ENCODE measurements around the gene RGS3.
"Not testable (repeated sequence)": the region's sequence is repeated elsewhere in the genome, so short reads cannot be mapped to it uniquely, and the experiment has no call there.

RGS3 gene

GRCh38 chr9:113488490-113488889, 25.0 kb downstream of the RGS3 start:
- no peak for DNase-seq (ENCODE audit: low read depth in 2 of 2)

DNA sequence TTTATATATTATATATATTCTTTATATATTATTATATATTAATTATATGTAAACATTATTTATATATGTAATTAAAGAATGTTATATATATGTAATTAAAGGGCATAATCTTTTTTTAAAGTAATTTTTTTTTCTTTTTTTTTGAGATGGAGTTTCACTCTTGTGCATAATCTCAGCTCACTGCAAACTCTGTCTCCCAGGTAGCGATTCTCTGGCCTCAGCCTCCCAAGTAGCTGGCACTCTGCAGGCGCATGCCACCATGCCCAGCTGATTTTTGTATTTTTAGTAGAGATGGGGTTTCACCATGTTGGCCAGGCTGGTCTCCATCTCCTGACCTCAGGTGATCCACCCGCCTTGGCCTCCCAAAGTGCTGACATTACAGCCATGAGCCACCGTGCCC, 27.6 kb downstream of the RGS3 start:
- not testable (repeated sequence) for DNase-seq (ENCODE audit: low read depth in 2 of 2)

DNA sequence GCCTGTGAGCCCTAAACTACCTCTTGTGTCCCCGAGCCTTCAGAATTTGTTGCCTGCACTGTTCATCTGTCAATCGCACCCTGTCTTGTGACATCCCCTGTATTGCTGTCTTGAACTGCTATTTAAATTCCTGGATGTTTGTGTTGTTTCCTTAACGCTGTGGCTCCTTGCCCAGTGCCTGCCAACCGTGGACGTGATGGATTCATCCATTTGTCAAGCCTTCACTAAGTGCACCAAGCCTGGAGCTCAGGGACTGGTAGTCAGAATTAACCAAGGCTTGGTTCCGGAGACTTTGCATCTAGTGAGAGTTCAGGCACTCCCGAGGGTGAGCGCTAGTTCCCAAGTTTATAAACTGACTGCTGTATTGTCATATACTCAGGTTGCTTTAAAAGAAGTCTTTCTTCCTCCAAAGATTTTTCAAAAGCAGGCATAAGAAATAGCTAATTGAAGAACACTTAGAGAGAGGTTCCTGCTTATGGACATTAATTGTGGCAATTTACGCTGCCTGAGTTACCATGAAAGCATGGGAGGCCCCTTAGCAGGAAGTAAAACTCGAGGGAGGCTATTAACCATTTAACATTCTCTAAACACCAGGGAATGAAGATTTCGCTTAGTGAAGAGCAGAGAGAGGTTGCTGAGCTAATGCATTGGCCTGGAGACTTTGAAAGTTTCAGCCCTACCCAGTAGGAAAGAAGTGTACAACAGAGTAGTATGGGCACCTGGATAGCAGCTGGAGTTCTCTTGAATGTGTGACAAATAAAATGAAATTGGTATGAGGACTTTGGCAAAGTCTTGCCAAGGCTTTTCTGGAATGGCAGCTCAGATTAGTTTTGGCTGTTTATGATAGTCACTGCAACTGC, 29.0 kb downstream of the RGS3 start:
- DNase-seq (ENCODE audit: low read depth in 2 of 2), result no peak

DNA sequence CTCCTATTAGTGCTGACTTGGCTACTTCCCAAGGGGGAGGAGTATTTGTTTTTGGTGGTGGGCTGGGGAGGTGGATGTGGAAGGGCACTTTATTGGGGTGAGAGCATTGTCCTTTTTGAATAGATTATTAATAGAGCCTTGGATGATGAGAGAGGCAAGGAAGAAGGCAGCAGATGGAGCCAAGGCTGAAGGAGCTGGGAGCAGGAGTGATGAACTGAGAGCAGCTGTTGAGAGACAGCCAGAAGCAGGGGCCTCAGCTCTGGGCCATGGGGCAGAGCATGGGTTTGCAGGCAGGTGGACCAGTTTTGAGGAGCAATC, 29.6 kb downstream of the RGS3 start:
- DNase-seq (ENCODE audit: low read depth in 2 of 2), result no peak

- DNase-seq (ENCODE audit: low read depth in 2 of 2), result no peak
These were observed 32.0 kb downstream of the RGS3 start for GRCh38 chr9:113495526-113495925.

DNA sequence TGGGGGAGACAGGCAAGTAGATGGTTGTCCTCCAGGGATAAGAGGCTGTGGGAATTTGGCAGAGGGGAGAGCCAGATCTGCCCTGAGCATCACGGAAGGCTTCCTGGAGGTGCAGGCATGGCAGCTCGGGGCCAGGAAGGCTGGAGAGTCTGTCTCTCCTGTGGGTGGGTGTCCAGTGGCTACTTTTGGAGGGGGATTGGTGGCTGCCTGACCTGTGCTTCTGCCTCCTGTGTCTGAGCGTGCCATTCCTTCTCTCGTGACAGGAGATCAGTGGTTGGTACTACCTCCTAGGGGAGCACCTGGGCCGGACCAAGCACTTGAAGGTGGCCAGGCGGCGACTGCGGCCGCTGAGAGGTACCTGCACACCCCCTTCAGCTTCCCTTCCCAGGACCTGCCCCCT, 33.5 kb downstream of the RGS3 start:
- DNase-seq (ENCODE audit: low read depth in 2 of 2), result no peak

DNA sequence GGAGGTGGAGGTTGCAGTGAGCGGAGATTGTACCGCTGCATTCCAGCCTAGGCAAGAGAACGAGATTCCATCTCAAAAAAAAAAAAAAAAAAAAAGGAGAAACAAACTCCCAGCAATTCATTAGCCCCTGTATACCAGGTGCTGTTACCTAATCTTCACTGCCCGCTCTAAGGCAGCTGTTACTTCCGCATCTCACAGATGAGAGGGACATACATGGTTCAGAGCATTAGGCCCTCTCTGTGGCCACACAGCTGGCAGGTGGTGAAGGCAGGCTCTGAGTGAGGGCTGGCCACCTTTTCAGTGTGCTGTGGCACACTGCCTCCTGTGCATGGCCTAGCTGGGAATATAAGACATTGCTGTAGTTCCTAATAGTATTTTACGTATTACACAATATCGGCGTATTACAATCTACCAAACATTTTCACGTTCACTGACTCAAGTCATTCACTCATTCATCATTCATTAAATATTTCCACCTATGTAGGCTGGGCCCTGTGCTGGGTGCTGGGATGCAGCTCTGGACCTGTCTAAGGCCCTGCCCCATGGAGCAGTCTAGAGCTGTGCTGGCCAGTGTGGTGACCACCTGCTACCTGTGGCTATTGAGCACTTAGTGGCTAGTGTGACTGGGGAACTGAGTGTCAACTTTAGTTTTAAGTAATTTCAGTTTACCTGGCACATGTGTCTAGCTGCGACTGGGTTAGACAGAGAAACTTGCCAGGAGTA, 35.8 kb downstream of the RGS3 start:
- DNase-seq (ENCODE audit: low read depth in 2 of 2), result no peak

DNA sequence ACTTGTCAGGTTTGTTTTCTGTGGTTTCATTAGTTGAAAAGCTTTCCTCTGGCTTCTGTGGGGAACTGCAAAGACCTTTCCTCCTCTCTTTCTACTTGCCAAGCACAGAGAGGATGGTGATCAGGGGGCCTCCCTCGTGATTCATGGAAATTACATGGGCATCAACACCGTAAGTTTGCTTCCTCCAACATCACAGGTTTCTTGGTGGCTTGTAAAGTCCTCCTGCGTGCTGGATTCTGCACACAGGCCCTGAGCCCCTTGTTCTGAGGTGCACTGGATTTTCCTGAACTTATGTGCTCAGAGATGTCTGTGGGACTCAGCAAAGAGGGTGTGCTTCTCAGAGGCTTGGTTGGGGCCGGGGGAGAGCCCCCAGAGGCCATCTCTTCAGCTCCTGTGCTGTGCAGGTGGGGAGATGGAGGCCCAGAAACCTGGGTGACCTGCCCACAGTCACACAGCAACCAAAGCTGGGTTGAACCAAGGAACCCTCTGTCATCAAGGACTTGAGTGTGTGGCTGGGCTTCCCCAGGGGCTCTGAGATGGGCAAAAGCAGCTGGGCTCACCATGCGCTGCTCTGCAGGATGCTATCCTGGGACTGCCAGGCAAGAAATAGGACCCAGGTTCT, 36.5 kb downstream of the RGS3 start:
- DNase-seq (ENCODE audit: low read depth in 2 of 2), result no peak

- no peak for DNase-seq (ENCODE audit: low read depth in 2 of 2)
These were observed 37.7 kb downstream of the RGS3 start for GRCh38 chr9:113501129-113501686.

DNA sequence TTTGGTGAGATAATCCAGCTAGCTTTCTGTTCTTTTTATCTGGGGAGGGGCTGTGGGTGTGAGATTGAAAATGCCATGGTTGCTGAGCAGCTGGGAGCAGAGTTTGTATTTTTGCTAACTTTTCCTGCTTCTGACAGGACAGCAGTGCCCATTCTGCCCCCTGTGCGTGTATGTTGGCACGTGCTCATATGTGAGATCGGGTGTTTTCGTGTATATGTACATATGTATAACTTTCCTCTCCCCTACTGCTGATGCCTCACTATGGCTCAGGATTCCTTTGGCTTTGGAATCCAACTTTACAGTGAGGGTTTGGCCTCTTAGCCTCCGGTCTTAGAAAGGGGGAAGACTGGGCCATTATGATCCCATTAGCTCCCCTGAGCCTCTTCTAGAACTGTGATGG, 38.3 kb downstream of the RGS3 start:
- DNase-seq (ENCODE audit: low read depth in 2 of 2), result no peak

- DNase-seq (ENCODE audit: low read depth in 2 of 2), result no peak
These were observed 39.0 kb downstream of the RGS3 start for GRCh38 chr9:113502427-113503034.

DNA sequence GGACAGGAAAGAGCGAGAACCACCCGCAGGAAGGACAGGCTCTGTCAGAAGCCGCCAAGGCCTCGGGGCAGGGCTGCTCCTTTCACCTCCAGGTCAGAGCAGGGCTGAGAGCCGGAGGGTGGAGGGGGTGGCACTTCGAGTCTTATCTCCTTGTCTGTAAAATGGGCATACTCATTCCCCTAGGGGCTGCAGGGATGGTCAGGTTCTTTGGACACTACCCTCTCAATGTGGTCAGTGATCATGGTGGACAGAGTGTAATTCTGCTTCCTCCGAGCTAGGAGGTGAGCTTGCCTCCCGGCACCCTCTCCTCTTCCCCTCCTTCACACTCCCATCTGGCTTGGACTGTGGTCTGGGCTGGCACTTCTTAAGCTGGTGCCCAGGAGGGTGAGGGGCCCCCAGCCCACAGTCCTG, 39.6 kb downstream of the RGS3 start:
- DNase-seq (ENCODE audit: low read depth in 2 of 2), result no peak

GRCh38 chr9:113503613-113504211, 40.2 kb downstream of the RGS3 start:
- DNase-seq (ENCODE audit: low read depth in 2 of 2), result no peak

DNA sequence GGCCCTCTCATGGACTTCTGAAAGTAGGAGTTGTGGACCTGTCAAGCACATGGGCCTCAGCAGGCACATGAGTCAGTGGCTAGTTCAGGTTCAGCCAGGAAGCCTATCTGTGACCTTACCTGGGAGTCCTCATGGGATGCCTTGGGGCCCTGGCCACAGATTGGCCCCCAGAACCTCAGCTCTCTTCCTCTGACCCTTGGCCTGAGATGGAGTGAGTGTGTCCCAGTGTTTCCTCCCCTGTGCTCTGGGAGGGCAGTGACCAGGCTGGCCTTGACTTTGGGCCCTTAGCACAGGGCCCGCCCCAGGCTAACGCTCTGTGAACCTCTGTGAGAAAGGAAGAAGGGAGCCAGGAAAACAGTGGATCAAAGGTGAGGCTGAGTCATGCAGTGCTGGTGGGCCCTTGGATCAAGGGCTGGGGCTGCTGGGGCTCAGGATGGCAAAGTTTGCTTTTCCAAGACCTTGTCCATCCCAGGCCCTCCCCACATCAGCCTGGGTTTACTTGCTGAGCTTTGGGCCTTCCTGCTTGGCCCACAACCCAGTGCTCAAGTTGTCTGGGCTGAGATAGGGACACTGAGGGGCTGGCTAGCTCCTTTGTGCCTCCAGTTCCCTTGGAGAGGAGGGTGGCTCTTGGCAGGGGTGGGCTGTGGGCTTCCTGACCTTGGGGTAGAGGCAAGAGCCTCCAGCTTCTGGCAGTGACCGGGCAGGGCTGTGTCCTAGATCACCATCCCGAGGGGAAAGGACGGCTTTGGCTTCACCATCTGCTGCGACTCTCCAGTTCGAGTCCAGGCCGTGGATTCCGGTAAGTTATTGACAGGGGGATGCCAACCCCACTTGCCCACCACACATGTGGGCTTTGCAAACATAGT, 41.4 kb downstream of the RGS3 start:
- no peak for DNase-seq (ENCODE audit: low read depth in 2 of 2)

- no peak for DNase-seq (ENCODE audit: low read depth in 2 of 2)
These were observed 42.6 kb downstream of the RGS3 start for GRCh38 chr9:113506090-113506589.

GRCh38 chr9:113507256-113507655, 43.7 kb downstream of the RGS3 start:
- no peak for DNase-seq (ENCODE audit: low read depth in 2 of 2)

DNA sequence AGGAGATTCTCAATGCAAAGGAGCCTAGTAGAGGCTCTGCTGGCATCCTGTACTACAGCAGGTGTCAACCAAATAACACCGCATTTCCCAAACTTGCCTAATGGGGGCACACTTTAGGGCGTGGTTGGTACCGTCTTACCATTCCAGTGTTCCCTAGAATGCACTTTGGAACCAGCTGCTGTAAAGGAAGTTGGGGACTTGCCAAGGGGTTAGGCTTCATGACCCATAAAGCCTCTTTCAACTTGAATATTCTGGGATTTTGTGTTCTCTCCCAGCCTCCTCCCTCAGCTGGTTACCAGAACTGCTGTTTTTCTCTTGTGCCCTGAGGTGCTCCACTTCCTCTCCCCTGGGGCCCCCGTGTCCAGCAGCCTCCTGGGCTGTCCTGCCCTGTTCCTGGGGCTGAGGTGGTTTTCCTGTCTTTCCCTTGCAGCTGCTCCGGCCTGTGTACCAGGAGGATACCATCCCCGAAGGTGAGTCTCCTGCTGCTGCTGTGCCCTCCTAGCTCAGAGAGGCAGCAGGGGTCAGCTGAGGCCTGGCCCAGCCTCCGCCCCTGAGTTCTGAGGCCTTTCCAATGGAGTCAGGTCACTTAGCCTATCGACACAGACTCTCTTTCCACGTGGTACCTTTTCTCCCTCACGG, 44.7 kb downstream of the RGS3 start:
- no peak for DNase-seq (ENCODE audit: low read depth in 2 of 2)

DNA sequence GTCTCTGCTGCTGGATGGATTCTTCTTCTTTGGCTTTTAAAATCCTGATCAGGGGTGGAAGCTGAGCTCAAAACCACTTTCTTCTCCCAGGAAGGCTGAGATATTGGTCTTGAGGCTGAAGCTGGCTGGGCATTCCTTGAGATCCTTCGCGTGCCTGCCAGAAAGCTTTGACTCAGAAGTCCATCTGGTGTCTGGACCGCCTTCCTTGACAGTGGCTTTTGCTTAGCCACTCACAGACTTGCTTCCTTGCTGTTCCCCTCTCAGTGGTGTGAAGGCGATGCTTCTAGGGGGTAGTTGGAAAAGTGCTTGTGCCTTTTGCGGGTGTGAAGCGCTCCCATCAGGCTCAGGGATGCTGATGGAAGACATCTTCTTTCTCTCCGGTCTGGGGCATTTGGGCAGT, 45.9 kb downstream of the RGS3 start:
- DNase-seq (ENCODE audit: low read depth in 2 of 2), result no peak

GRCh38 chr9:113511047-113511521, 47.6 kb downstream of the RGS3 start:
- no peak for DNase-seq (ENCODE audit: low read depth in 2 of 2)

Data from activated CD8-positive, alpha-beta memory T cell treated with anti-CD3 and anti-CD28 coated beads for 4 hours (primary cell).